ENCODE measurements around the gene MCM3.

DNA sequence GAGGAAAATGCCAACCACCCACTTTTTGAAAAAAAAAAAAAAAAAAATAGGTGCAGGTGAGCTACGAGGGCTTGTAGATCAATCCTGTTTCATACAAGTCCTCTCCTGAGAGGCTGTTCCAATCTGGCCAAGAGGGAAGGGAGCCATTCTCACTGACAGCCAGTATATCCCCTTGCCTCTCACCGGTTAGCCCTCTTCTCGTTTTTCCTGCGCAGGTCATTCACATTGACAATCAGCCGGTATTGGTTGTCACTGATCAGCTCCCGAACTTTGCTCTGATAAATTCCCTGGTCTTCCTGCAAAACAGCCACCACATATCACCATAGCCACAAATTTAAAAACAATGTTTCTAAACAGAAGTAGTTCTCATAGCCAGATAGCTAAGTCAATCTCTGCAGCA, 1.4 kb downstream of the MCM3 start:
- TF ChIP-seq, protein P1, sequence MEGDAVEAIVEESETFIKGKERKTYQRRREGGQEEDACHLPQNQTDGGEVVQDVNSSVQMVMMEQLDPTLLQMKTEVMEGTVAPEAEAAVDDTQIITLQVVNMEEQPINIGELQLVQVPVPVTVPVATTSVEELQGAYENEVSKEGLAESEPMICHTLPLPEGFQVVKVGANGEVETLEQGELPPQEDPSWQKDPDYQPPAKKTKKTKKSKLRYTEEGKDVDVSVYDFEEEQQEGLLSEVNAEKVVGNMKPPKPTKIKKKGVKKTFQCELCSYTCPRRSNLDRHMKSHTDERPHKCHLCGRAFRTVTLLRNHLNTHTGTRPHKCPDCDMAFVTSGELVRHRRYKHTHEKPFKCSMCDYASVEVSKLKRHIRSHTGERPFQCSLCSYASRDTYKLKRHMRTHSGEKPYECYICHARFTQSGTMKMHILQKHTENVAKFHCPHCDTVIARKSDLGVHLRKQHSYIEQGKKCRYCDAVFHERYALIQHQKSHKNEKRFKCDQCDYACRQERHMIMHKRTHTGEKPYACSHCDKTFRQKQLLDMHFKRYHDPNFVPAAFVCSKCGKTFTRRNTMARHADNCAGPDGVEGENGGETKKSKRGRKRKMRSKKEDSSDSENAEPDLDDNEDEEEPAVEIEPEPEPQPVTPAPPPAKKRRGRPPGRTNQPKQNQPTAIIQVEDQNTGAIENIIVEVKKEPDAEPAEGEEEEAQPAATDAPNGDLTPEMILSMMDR (IDR thresholded peaks at IDR 0.05; ENCODE audit: low read length): no peak
- no peak for TF ChIP-seq EZH2 (IDR thresholded peaks at IDR 0.05; ENCODE audit: borderline replicate concordance, low read length)

Data from OCI-LY1 (cell line).